HG03378 (cell line): ENCODE data around the gene STK11.
A peak's percentile ranks its signal among the peaks of the same experiment; 100 is the strongest.

Experiments
- ATAC-seq: cut with Tn5 transposase; IDR thresholded peaks from one replicate; pipeline ENCODE4 v1.9.1; 2021; ENCODE audit warnings: mild to moderate bottlenecking, moderate library complexity; ENCODE audit not compliant: unreplicated experiment

Gene STK11

GRCh38 chr19:1205114-1206099 lies at the start of gene STK11:
STK11 (plus strand) TSS chr19:1205778; CDS start chr19:1206914, 1,136 bp downstream.
- ATAC-seq, result peak; percentile 65

- ATAC-seq, result no peak
Measured at GRCh38 chr19:1156305-1156801, 49.2 kb upstream of the STK11 start.

- ATAC-seq, result no peak
Measured at GRCh38 chr19:1156830-1157615, 48.6 kb upstream of the STK11 start.

GRCh38 chr19:1157931-1158884 lies 47.4 kb upstream of the STK11 start:
- ATAC-seq, result no peak

- ATAC-seq, result no peak
Measured at GRCh38 chr19:1158885-1159448, 46.6 kb upstream of the STK11 start.

- ATAC-seq, result no peak
Measured at GRCh38 chr19:1159864-1160595, 45.5 kb upstream of the STK11 start.

- no peak for ATAC-seq
Measured at GRCh38 chr19:1161716-1162115, 43.9 kb upstream of the STK11 start.

- ATAC-seq, result no peak
Measured at GRCh38 chr19:1162404-1163282, 42.9 kb upstream of the STK11 start.

GRCh38 chr19:1163283-1163933 lies 42.2 kb upstream of the STK11 start:
- no peak for ATAC-seq

- ATAC-seq, result no peak
Measured at GRCh38 chr19:1163934-1164683, 41.5 kb upstream of the STK11 start.

- ATAC-seq, result no peak
Measured at GRCh38 chr19:1164684-1165531, 40.7 kb upstream of the STK11 start.

- ATAC-seq, result no peak
Measured at GRCh38 chr19:1166872-1167573, 38.6 kb upstream of the STK11 start.

- ATAC-seq, result no peak
Measured at GRCh38 chr19:1167687-1168571, 37.6 kb upstream of the STK11 start.

- no peak for ATAC-seq
Measured at GRCh38 chr19:1168572-1169410, 36.8 kb upstream of the STK11 start.
